ENCODE data around the gene ESPL1.
"Not testable (repeated sequence)": the region's sequence is repeated elsewhere in the genome, so short reads cannot be mapped to it uniquely, and the experiment has no call there.

The ESPL1 gene

DNA sequence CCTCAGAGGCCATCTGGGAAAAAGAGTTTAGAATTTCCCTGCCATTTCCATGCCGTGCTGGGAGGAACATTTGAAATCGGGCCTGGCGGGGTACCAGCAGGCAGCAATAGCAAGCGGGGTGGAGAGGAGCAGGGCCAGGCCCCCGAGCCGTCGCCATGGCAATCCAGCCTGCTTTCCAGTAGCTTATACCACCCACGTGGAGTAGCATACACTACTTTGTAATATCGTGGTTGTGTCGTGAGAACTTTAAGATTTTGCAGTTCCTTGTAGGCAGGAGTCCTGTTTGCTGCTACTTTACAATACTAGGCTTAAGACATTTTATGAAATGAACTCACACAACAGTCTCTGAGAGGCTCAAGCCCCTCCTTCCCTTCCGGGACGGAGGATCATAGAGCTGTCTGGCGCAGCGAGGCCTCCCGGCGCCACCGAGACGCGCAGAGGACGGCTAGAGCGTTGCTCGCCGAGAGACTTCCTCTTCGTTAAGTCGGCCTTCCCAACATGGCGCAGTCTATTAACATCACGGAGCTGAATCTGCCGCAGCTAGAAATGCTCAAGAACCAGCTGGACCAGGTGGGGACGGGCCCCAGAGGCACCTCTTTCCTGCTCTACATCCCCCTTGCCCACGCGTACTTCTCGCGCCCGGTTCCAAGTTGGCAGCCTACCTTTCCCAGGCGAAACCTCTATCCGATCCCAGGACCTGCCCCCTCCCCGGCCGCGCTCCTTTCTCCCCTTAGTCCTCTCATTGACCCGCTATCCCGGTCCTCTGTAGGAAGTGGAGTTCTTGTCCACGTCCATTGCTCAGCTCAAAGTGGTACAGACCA, 27.2 kb downstream of the ESPL1 start, which contains the start of gene PFDN5:
Gene PFDN5, plus strand, starts transcription at position 473 of the 821 bp plus-strand sequence. Its CDS starts 26 bp downstream, at position 499.
- no peaks in the 10 kb centered on the region for H3K27me3 ChIP-seq (ENCODE audit: control insufficient read depth in 3 of 3, insufficient read depth in 3 of 3, low read depth in 1 of 3, low read length in 3 of 3)
- no peak within 1 kb of the TSS for H4K91ac ChIP-seq (ENCODE audit: low read depth, low read length, poor library complexity)
- H2BK120ac ChIP-seq (ENCODE audit: low read depth, low read length): no peak within 1 kb of the TSS
- H3K4me1 ChIP-seq (ENCODE audit: control insufficient read depth in 2 of 2, insufficient read depth in 1 of 2, low read depth in 1 of 2, low read length in 2 of 2): peaks cover 7 to 8% of the 10 kb centered on the region in 2 donors
- H2BK5ac ChIP-seq (ENCODE audit: low read length): no peak within 1 kb of the TSS
- H2AFZ ChIP-seq (ENCODE audit: low read length): peak within 1 kb of the TSS; percentile 87
- no peak within 1 kb of the TSS for H3K4ac ChIP-seq (ENCODE audit: low read length)
- peak within 1 kb of the TSS; percentile 54 for H3K4me2 ChIP-seq (ENCODE audit: insufficient read depth, low read length, poor library complexity, severe bottlenecking)
- H3K18ac ChIP-seq (ENCODE audit: low read length): peak within 1 kb of the TSS; percentile 90
- H3K23ac ChIP-seq (ENCODE audit: low read depth, low read length, poor library complexity): no peak within 1 kb of the TSS
- no CpG with 5 or more reads among the region's 42 CpGs for WGBS, 2 donors (ENCODE audit: extremely low coverage in 2 of 2, insufficient read length in 2 of 2, insufficient replicate concordance in 1 of 2)
- H3K4me3 ChIP-seq (ENCODE audit: low read length in 2 of 2): peak within 1 kb of the TSS; percentile 66 to 87
- peak within 1 kb of the TSS; percentile 91 for H3K9ac ChIP-seq (ENCODE audit: low read depth, low read length, poor library complexity)
- H3K27ac ChIP-seq (replicated peaks; ENCODE audit: low read length): peak within 1 kb of the TSS; percentile 18
- peak within 1 kb of the TSS; percentile 9 for H2AK5ac ChIP-seq (ENCODE audit: low read depth, low read length)
- no peaks in the 10 kb centered on the region for H3K9me3 ChIP-seq (replicated peaks in 1 of 2; ENCODE audit: control insufficient read depth in 2 of 2, insufficient read depth in 1 of 2, low read depth in 1 of 2, low read length in 2 of 2)
- H3K36me3 ChIP-seq (replicated peaks in 1 of 2; ENCODE audit: control insufficient read depth in 2 of 2, insufficient read depth in 2 of 2, low read length in 2 of 2): peaks cover 34 to 69% of the 10 kb centered on the region in 2 donors
- H2BK15ac ChIP-seq (ENCODE audit: low read length): no peak within 1 kb of the TSS
- H4K8ac ChIP-seq (ENCODE audit: low read depth, low read length): no peak within 1 kb of the TSS
- H2BK12ac ChIP-seq (ENCODE audit: low read length): no peak within 1 kb of the TSS
- DNase-seq (ENCODE audit: low spot score): peak; percentile 76
- H3K79me1 ChIP-seq (ENCODE audit: low read depth, low read length): peaks cover 7% of the 10 kb centered on the region
- H3K14ac ChIP-seq (ENCODE audit: low read length): no peak within 1 kb of the TSS

DNA sequence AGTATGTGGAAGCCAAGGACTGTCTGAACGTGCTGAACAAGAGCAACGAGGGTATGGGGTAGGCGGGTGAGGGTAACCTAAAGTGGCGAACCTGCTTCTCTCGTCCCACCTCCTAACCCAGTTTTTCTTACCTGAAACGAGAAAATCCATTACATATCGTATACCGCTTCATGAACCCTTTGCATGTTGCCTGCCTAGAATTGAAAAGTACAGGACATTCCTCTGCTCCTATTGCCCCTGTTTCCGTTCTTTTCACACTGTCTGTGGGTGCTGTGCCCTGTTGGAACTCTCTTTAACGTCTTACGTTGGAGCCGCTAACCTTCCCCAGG, 27.8 kb downstream of the ESPL1 start:
- no peaks in the 10 kb centered on the region for H3K9me3 ChIP-seq (replicated peaks in 1 of 2; ENCODE audit: control insufficient read depth in 2 of 2, insufficient read depth in 1 of 2, low read depth in 1 of 2, low read length in 2 of 2)
- H2BK15ac ChIP-seq (ENCODE audit: low read length): no peak overlapping the region
- no CpG with 5 or more reads among the region's 12 CpGs for WGBS, 2 donors (ENCODE audit: extremely low coverage in 2 of 2, insufficient read length in 2 of 2, insufficient replicate concordance in 1 of 2)
- H2BK5ac ChIP-seq (ENCODE audit: low read length): no peak overlapping the region
- H2AFZ ChIP-seq (ENCODE audit: low read length): peak overlapping the region; percentile 87
- H3K36me3 ChIP-seq (replicated peaks in 1 of 2; ENCODE audit: control insufficient read depth in 2 of 2, insufficient read depth in 2 of 2, low read length in 2 of 2): peaks cover 29 to 63% of the 10 kb centered on the region in 2 donors
- peak overlapping the region; percentile 54 for H3K4me2 ChIP-seq (ENCODE audit: insufficient read depth, low read length, poor library complexity, severe bottlenecking)
- peaks cover 8 to 11% of the 10 kb centered on the region in 2 donors for H3K4me1 ChIP-seq (ENCODE audit: control insufficient read depth in 2 of 2, insufficient read depth in 1 of 2, low read depth in 1 of 2, low read length in 2 of 2)
- H3K9ac ChIP-seq (ENCODE audit: low read depth, low read length, poor library complexity): peak overlapping the region; percentile 91
- H4K8ac ChIP-seq (ENCODE audit: low read depth, low read length): no peak overlapping the region
- peak overlapping the region; percentile 9 for H2AK5ac ChIP-seq (ENCODE audit: low read depth, low read length)
- H3K4me3 ChIP-seq (ENCODE audit: low read length in 2 of 2): peak overlapping the region; percentile 66 to 87
- H3K18ac ChIP-seq (ENCODE audit: low read length): peak overlapping the region; percentile 90
- H3K79me1 ChIP-seq (ENCODE audit: low read depth, low read length): peaks cover 7% of the 10 kb centered on the region
- no peak overlapping the region for H4K91ac ChIP-seq (ENCODE audit: low read depth, low read length, poor library complexity)
- H2BK12ac ChIP-seq (ENCODE audit: low read length): no peak overlapping the region
- no peak overlapping the region for H3K27ac ChIP-seq (replicated peaks; ENCODE audit: low read length)
- H3K27me3 ChIP-seq (ENCODE audit: control insufficient read depth in 3 of 3, insufficient read depth in 3 of 3, low read depth in 1 of 3, low read length in 3 of 3): no peaks in the 10 kb centered on the region
- H3K23ac ChIP-seq (ENCODE audit: low read depth, low read length, poor library complexity): no peak overlapping the region
- no peak overlapping the region for H2BK120ac ChIP-seq (ENCODE audit: low read depth, low read length)
- H3K14ac ChIP-seq (ENCODE audit: low read length): no peak overlapping the region
- DNase-seq (ENCODE audit: low spot score): no peak
- H3K4ac ChIP-seq (ENCODE audit: low read length): no peak overlapping the region

DNA sequence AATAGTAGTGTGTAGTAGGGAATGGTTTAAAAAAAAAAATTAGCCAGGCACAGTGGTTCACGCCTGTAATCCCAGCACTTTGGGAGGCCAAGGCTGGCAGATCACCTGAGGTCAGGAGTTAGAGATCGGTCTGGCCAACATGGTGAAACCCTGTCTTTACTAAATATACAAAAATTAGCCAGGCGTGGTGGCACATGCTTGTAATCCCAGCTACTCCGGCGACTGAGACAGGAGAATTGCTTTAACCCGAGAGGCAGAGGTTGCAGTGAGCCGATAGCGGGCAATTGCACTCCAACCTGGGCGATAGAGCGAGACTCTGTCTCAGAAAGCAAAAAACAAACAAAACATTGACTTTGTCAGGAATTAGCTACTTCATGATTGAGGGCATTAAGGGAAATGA, 29.0 kb downstream of the ESPL1 start:
- H3K9me3 ChIP-seq (replicated peaks in 1 of 2; ENCODE audit: control insufficient read depth in 2 of 2, insufficient read depth in 1 of 2, low read depth in 1 of 2, low read length in 2 of 2); H3K79me1 ChIP-seq (ENCODE audit: low read depth, low read length); H3K27me3 ChIP-seq (ENCODE audit: control insufficient read depth in 3 of 3, insufficient read depth in 3 of 3, low read depth in 1 of 3, low read length in 3 of 3); DNase-seq (ENCODE audit: low spot score); H2BK15ac ChIP-seq (ENCODE audit: low read length); H3K23ac ChIP-seq (ENCODE audit: low read depth, low read length, poor library complexity); H4K8ac ChIP-seq (ENCODE audit: low read depth, low read length); H2AK5ac ChIP-seq (ENCODE audit: low read depth, low read length); H2BK5ac ChIP-seq (ENCODE audit: low read length); H3K9ac ChIP-seq (ENCODE audit: low read depth, low read length, poor library complexity); H2BK120ac ChIP-seq (ENCODE audit: low read depth, low read length); H3K14ac ChIP-seq (ENCODE audit: low read length); H3K4me3 ChIP-seq (ENCODE audit: low read length in 2 of 2); H4K91ac ChIP-seq (ENCODE audit: low read depth, low read length, poor library complexity); H2AFZ ChIP-seq (ENCODE audit: low read length); H3K27ac ChIP-seq (replicated peaks; ENCODE audit: low read length); H2BK12ac ChIP-seq (ENCODE audit: low read length); H3K4ac ChIP-seq (ENCODE audit: low read length); H3K4me2 ChIP-seq (ENCODE audit: insufficient read depth, low read length, poor library complexity, severe bottlenecking); H3K18ac ChIP-seq (ENCODE audit: low read length): not testable (repeated sequence)
- WGBS, 2 donors (ENCODE audit: extremely low coverage in 2 of 2, insufficient read length in 2 of 2, insufficient replicate concordance in 1 of 2): no CpG with 5 or more reads among the region's 10 CpGs
- peaks cover 24 to 62% of the 10 kb centered on the region in 2 donors for H3K36me3 ChIP-seq (replicated peaks in 1 of 2; ENCODE audit: control insufficient read depth in 2 of 2, insufficient read depth in 2 of 2, low read length in 2 of 2)
- H3K4me1 ChIP-seq (ENCODE audit: control insufficient read depth in 2 of 2, insufficient read depth in 1 of 2, low read depth in 1 of 2, low read length in 2 of 2): peaks cover 8 to 11% of the 10 kb centered on the region in 2 donors

GRCh38 chr12:53298164-53298563, 30.1 kb downstream of the ESPL1 start:
- no CpG with 5 or more reads among the region's 5 CpGs for WGBS, 2 donors (ENCODE audit: extremely low coverage in 2 of 2, insufficient read length in 2 of 2, insufficient replicate concordance in 1 of 2)
- no peak overlapping the region for H2BK5ac ChIP-seq (ENCODE audit: low read length)
- no peak overlapping the region for H3K27ac ChIP-seq (replicated peaks; ENCODE audit: low read length)

More at GRCh38 chr12:53298164-53298563, 30.1 kb downstream of the ESPL1 start:
- Histone ChIP-seq H3K9me3 (replicated peaks in 1 of 2; ENCODE audit: control insufficient read depth in 2 of 2, insufficient read depth in 1 of 2, low read depth in 1 of 2, low read length in 2 of 2) (no peaks in the 10 kb centered on the region), H3K4me1 (ENCODE audit: control insufficient read depth in 2 of 2, insufficient read depth in 1 of 2, low read depth in 1 of 2, low read length in 2 of 2) (peaks cover 8 to 11% of the 10 kb centered on the region in 2 donors), H2AFZ (ENCODE audit: low read length) (no peak overlapping the region), H3K4ac (ENCODE audit: low read length) (no peak overlapping the region), H3K79me1 (ENCODE audit: low read depth, low read length) (peaks cover 8% of the 10 kb centered on the region), H3K27me3 (ENCODE audit: control insufficient read depth in 3 of 3, insufficient read depth in 3 of 3, low read depth in 1 of 3, low read length in 3 of 3) (no peaks in the 10 kb centered on the region), H3K18ac (ENCODE audit: low read length) (no peak overlapping the region), H3K14ac (ENCODE audit: low read length) (no peak overlapping the region), H4K91ac (ENCODE audit: low read depth, low read length, poor library complexity) (no peak overlapping the region), H3K4me3 (ENCODE audit: low read length in 2 of 2) (no peak overlapping the region), H3K36me3 (replicated peaks in 1 of 2; ENCODE audit: control insufficient read depth in 2 of 2, insufficient read depth in 2 of 2, low read length in 2 of 2) (peaks cover 23 to 62% of the 10 kb centered on the region in 2 donors), H3K9ac (ENCODE audit: low read depth, low read length, poor library complexity) (no peak overlapping the region), H3K4me2 (ENCODE audit: insufficient read depth, low read length, poor library complexity, severe bottlenecking) (no peak overlapping the region), H2BK12ac (ENCODE audit: low read length) (no peak overlapping the region), H2AK5ac (ENCODE audit: low read depth, low read length) (no peak overlapping the region), H2BK120ac (ENCODE audit: low read depth, low read length) (no peak overlapping the region), H3K23ac (ENCODE audit: low read depth, low read length, poor library complexity) (no peak overlapping the region), H2BK15ac (ENCODE audit: low read length) (no peak overlapping the region), H4K8ac (ENCODE audit: low read depth, low read length) (no peak overlapping the region)
- DNase-seq (ENCODE audit: low spot score): no peak

Measured in neuronal stem cell (in vitro differentiated cells).